ENCODE results near the gene CNGB1. TPM values are rescaled to one million over a fixed set of nuclear protein-coding genes. Genes with fewer than 3 reads are reported as not detected.

The CNGB1 gene
- total and polyA plus RNA-seq, 4 donors = not detected

Other genes with a start within 250 kb of the CNGB1 start
- 10 to 100 TPM in 1 of 2 donors, 1 to 10 TPM in 1; 9.9 to 16.2 TPM for gene KATNB1, start 235.4 kb downstream of the CNGB1 start, total RNA-seq
- gene KATNB1, start 235.4 kb downstream of the CNGB1 start, polyA plus RNA-seq = 10 to 100 TPM in 1 of 2 donors, 1 to 10 TPM in 1; 7.0 to 15.7 TPM
- 10 to 100 TPM; 69.7 to 80.1 TPM for gene KIFC3, start 168.6 kb downstream of the CNGB1 start, total RNA-seq
- 10 to 100 TPM; 27.4 to 61.1 TPM for gene KIFC3, start 168.6 kb downstream of the CNGB1 start, polyA plus RNA-seq
- 10 to 100 TPM in 1 of 2 donors, 1 to 10 TPM in 1; 7.0 to 10.6 TPM for gene ZNF319, start 29.5 kb upstream of the CNGB1 start, total RNA-seq
- gene ZNF319, start 29.5 kb upstream of the CNGB1 start, polyA plus RNA-seq = 1 to 10 TPM; 1.6 to 4.1 TPM
- gene USB1, start 30.3 kb upstream of the CNGB1 start, total RNA-seq = 10 to 100 TPM; 31.8 to 41.3 TPM
- 10 to 100 TPM; 24.9 to 34.1 TPM for gene USB1, start 30.3 kb upstream of the CNGB1 start, polyA plus RNA-seq
- gene MMP15, start 54.6 kb upstream of the CNGB1 start, total RNA-seq = 1 to 10 TPM; 5.4 to 5.9 TPM
- gene MMP15, start 54.6 kb upstream of the CNGB1 start, polyA plus RNA-seq = 1 to 10 TPM in 1 of 2 donors, under 1 TPM in 1; 0.82 to 2.1 TPM
- 10 to 100 TPM; 16.6 to 17.9 TPM for gene CFAP20, start 158.3 kb upstream of the CNGB1 start, total RNA-seq
- gene CFAP20, start 158.3 kb upstream of the CNGB1 start, polyA plus RNA-seq = 10 to 100 TPM; 18.4 to 22.4 TPM
- gene CSNK2A2, start 227.0 kb upstream of the CNGB1 start, total RNA-seq = 10 to 100 TPM; 42.5 to 56.8 TPM
- gene CSNK2A2, start 227.0 kb upstream of the CNGB1 start, polyA plus RNA-seq = 10 to 100 TPM; 17.4 to 32.2 TPM

Data from aorta (tissue), 4 donors.